Measurements from ENCODE around the gene TMEM18.

- TF ChIP-seq CTCF (IDR thresholded peaks at IDR 0.05; ENCODE audit: poor library complexity) (no peak), EZH2 (IDR thresholded peaks at IDR 0.05; ENCODE audit: borderline replicate concordance) (no peak), EZH2phosphoT487 (IDR thresholded peaks at IDR 0.05; ENCODE audit: low read depth, severe bottlenecking, unreplicated experiment) (no peak)
These were observed 6.6 kb downstream of the TMEM18 start for GRCh38 chr2:670637-671036.

Measured in hepatocyte (in vitro differentiated cells).